ENCODE measurements around the gene COL25A1. TPM values are rescaled to one million over a fixed set of nuclear protein-coding genes. Genes with fewer than 3 reads are reported as not detected.

Gene COL25A1
- total RNA-seq, 1 donor from 2014 or later = 5.6 TPM

DNA sequence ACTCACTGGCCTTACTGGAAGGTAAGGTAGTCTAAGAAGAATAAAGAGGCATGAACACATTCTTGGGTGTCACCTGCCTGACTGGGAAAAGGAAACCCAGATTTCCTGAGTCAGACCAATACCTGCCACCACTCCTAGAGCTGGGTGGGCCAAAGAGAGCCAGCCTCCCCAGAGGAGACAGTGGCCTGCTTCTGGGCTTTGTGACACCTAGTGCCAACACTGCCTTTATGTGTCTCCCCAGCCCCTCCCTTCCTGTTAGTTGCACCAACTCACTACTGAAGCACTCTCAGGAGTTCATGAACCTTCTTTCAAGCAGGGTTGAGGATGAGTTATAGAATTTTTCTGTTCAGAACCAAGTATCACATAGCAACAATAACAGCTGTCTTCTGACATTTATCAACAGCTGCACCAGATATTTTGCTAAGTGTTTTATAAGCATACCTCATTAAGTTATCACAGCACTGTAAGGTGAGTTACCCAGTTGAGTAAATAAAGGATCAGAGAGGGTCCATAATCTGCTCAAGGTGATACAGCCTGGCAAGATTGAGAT, 462.0 kb downstream of the COL25A1 start:
- no peaks in the 10 kb centered on the region for H3K36me3 ChIP-seq
- H3K27me3 ChIP-seq = no peaks in the 10 kb centered on the region
- no peak overlapping the region for H3K27ac ChIP-seq
- no peaks in the 10 kb centered on the region for H3K9me3 ChIP-seq
- no peak for DNase-seq (ENCODE audit: low spot score in 2 of 2)
- TF ChIP-seq, protein P1, sequence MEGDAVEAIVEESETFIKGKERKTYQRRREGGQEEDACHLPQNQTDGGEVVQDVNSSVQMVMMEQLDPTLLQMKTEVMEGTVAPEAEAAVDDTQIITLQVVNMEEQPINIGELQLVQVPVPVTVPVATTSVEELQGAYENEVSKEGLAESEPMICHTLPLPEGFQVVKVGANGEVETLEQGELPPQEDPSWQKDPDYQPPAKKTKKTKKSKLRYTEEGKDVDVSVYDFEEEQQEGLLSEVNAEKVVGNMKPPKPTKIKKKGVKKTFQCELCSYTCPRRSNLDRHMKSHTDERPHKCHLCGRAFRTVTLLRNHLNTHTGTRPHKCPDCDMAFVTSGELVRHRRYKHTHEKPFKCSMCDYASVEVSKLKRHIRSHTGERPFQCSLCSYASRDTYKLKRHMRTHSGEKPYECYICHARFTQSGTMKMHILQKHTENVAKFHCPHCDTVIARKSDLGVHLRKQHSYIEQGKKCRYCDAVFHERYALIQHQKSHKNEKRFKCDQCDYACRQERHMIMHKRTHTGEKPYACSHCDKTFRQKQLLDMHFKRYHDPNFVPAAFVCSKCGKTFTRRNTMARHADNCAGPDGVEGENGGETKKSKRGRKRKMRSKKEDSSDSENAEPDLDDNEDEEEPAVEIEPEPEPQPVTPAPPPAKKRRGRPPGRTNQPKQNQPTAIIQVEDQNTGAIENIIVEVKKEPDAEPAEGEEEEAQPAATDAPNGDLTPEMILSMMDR (IDR thresholded peaks at IDR 0.05) = no peak
- no peak overlapping the region for H3K4me3 ChIP-seq
- H3K4me1 ChIP-seq = no peaks in the 10 kb centered on the region
- intact Hi-C loops (cut with DNase I) = no loop called here

DNA sequence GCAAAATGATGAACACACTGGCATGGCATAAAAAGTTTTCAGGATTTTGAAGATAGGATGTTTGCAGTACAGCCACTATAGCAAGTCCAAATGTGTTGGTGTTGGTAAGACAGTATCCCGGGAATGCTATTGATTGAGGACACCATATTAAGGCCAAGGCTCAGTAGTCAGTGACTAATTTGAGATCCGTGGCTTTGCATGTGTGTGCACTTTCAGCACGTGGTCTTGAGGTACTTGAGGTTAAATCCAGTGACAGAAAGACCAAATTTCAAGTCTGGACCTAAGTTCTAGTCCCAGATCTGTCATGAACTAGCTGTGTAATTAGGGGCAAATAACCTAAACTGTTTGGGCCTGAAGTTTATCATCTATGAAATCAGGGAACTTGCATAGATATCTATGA, 463.1 kb downstream of the COL25A1 start:
- TF ChIP-seq, protein P1 (IDR thresholded peaks at IDR 0.05) = no peak
- intact Hi-C loops (cut with DNase I) = loop anchor here (5.0 to 10.0 kb wide), 2 partner anchors 465 to 568 kb away; partner anchors contain the start of gene COL25A1
- no peak for DNase-seq (ENCODE audit: low spot score in 2 of 2)

DNA sequence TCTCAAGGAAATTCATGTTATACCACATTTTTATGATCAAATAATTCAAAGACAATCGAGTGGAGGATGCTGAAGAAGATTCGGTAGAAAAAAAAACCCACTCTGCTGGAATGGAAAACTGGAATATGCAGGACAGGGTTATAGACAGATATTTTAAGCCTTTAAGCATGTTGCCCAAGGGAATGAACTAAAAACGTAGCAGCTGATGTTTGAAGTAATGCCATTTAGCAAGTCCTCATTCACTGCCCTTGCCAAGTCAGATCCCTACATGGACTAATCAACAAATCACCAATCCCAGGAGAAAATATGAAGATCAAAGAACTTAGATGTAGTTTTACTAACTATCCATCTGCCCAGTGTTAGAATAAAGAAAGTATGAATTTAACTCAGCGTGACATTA, 464.0 kb downstream of the COL25A1 start:
- intact Hi-C loops (cut with DNase I) = loop anchor here (5.0 to 10.0 kb wide), 2 partner anchors 466 to 569 kb away; partner anchors contain the start of gene COL25A1
- TF ChIP-seq, protein P1 (IDR thresholded peaks at IDR 0.05) = no peak
- H3K27ac ChIP-seq = no peak overlapping the region

More for the DNA sequence above, 463.1 kb downstream of the COL25A1 start:
- Histone ChIP-seq H3K27me3 (no peaks in the 10 kb centered on the region), H3K4me1 (no peaks in the 10 kb centered on the region), H3K36me3 (no peaks in the 10 kb centered on the region), H3K4me3 (no peak overlapping the region), H3K9me3 (no peaks in the 10 kb centered on the region), H3K27ac (no peak overlapping the region)

DNA sequence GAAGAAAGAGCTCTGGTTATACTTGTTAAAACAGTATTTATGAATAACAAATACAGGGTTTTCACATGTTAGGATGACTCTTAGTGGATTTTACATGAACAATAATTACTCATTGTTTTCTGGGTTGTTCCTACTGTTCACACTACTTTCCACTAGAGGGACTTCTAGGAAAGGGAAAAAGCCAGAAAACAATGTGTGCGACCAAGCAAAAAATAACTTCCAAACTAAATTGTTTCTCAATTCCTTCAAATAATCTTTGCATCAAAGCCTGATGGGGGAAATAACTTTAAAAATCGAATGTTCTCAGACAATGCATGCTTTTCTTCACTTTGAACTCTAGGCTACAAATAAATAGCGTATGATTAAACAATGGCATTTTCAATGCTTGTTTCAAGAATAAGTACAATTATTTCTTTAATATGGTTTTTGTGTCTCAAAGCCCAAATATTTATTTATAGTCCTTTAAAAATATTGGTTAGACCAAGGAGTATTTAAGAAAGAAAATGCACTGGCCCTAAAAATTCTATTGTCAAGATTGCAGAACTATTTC, 467.5 kb downstream of the COL25A1 start:
- H3K4me3 ChIP-seq = no peak overlapping the region
- no peak for DNase-seq (ENCODE audit: low spot score in 2 of 2)
- H3K27me3 ChIP-seq = no peaks in the 10 kb centered on the region
- H3K36me3 ChIP-seq = no peaks in the 10 kb centered on the region
- no peaks in the 10 kb centered on the region for H3K4me1 ChIP-seq
- H3K9me3 ChIP-seq = no peaks in the 10 kb centered on the region
- TF ChIP-seq, protein P1 (IDR thresholded peaks at IDR 0.05) = peak; percentile 12 to 53 (median 32)
- no peak overlapping the region for H3K27ac ChIP-seq
- intact Hi-C loops (cut with DNase I) = loop anchor here (5.0 to 10.0 kb wide), 2 partner anchors 470 to 572 kb away; partner anchors contain the start of gene COL25A1

More for the DNA sequence above, 464.0 kb downstream of the COL25A1 start:
- DNase-seq (ENCODE audit: low spot score in 2 of 2) = no peak
- no peaks in the 10 kb centered on the region for H3K4me1 ChIP-seq
- H3K9me3 ChIP-seq = no peaks in the 10 kb centered on the region
- H3K4me3 ChIP-seq = no peak overlapping the region
- no peaks in the 10 kb centered on the region for H3K36me3 ChIP-seq
- H3K27me3 ChIP-seq = no peaks in the 10 kb centered on the region

DNA sequence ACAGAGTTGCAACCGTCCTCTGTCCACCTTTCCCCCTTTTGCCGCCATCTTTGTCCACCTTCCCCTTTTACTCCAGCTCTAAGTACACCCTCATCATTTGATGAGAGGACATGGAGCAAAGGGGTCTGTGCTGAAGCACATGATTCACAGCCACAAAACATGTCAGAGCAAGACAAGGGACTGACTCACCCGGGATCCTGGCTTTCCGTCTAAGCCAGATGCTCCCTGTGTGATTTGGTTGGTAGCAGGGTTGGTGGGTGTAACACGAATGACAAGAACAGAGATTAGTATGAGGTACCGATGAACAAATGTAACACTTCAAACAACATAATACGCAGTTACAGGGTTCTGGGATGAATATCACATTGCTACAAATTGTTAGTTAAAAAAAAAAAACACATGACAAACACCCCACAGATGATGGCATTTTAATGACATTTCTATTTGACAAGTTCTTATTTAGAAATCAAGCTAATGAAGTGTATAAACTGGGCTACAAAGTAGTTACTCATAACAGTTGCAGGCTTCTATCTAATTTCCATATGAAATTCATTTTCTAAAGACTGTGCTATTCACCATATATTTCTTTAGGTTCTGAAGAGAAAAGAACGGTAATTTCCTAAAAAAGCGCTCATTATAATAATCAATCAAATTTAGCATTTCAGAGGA, 468.2 kb downstream of the COL25A1 start:
- H3K27me3 ChIP-seq = no peaks in the 10 kb centered on the region
- intact Hi-C loops (cut with DNase I) = loop anchor here (10.0 kb wide), 1 partner anchor 471 kb away; the partner anchor contains the start of gene COL25A1
- H3K27ac ChIP-seq = no peak overlapping the region
- TF ChIP-seq, protein P1 (IDR thresholded peaks at IDR 0.05) = no peak
- H3K9me3 ChIP-seq = no peaks in the 10 kb centered on the region
- no peak for DNase-seq (ENCODE audit: low spot score in 2 of 2)
- no peaks in the 10 kb centered on the region for H3K36me3 ChIP-seq
- H3K4me1 ChIP-seq = no peaks in the 10 kb centered on the region
- no peak overlapping the region for H3K4me3 ChIP-seq

Data from ascending aorta (tissue), 2 donors.